Neural progenitor cell (in vitro differentiated cells): Measurements from ENCODE around the gene ATXN1.

Experiments
- EZH2 ChIP-seq: fragments of 200-600 bp; sonication (generic); IDR thresholded peaks from 2 replicates; pipeline ENCODE4 v1.6.1; 2017; ENCODE audit warnings: antibody characterized with exemption, mild to moderate bottlenecking, moderate library complexity
- TF ChIP-seq, protein P1 (sequence below): fragments of 200-600 bp; sonication (generic); IDR thresholded peaks from 2 replicates; pipeline ENCODE4 v1.5.1; 2017; ENCODE audit warnings: antibody characterized with exemption, mild to moderate bottlenecking

DNA sequence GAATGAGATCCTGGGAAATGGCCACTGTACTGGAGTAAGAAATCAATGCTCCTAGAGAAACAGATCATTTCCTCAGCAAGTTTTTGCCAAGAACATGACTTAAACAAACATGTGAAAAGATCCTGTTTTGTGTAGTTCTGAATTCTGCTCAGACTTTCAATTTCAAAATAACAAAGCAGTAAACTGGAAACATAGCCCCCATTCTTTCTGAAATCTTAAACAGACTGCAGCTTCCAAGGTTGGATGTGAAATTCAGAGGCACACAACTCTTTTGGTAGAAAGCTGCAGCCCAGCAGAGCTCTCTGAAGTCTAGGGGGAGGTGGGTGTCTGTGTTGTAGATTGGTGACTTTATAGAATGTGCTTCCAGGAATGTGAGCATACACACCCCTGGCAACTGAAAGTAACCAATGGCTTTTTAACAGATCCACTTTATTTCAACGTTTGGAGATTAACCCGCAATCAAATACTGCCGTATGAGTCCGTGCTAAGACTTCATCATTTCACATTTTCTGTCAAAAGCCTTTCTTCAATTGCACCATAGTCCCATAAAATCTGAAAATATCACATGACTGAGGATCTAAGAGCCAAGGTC lies 86.4 kb downstream of the ATXN1 start:
- TF ChIP-seq, protein P1, sequence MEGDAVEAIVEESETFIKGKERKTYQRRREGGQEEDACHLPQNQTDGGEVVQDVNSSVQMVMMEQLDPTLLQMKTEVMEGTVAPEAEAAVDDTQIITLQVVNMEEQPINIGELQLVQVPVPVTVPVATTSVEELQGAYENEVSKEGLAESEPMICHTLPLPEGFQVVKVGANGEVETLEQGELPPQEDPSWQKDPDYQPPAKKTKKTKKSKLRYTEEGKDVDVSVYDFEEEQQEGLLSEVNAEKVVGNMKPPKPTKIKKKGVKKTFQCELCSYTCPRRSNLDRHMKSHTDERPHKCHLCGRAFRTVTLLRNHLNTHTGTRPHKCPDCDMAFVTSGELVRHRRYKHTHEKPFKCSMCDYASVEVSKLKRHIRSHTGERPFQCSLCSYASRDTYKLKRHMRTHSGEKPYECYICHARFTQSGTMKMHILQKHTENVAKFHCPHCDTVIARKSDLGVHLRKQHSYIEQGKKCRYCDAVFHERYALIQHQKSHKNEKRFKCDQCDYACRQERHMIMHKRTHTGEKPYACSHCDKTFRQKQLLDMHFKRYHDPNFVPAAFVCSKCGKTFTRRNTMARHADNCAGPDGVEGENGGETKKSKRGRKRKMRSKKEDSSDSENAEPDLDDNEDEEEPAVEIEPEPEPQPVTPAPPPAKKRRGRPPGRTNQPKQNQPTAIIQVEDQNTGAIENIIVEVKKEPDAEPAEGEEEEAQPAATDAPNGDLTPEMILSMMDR: no peak
- TF ChIP-seq EZH2: no peak
